ENCODE results near the gene UQCRC2.
"Not testable (repeated sequence)": the region's sequence is repeated elsewhere in the genome, so short reads cannot be mapped to it uniquely, and the experiment has no call there.

Gene UQCRC2

GRCh38 chr16:22022151-22022550 lies 69.0 kb downstream of the UQCRC2 start:
- H3K4me1 ChIP-seq (ENCODE audit: control insufficient read depth, insufficient read depth, low read length), result no peaks in the 10 kb centered on the region
- H3K4me3 ChIP-seq (ENCODE audit: low read length), result no peak overlapping the region
- H3K36me3 ChIP-seq (ENCODE audit: control insufficient read depth, insufficient read depth, low read length), result no peaks in the 10 kb centered on the region
- H3K27me3 ChIP-seq (ENCODE audit: control insufficient read depth, insufficient read depth, low read length), result no peaks in the 10 kb centered on the region
- no peak overlapping the region for H3K9ac ChIP-seq (ENCODE audit: low read length)
- H3K27ac ChIP-seq (ENCODE audit: low read depth, low read length), result no peak overlapping the region

GRCh38 chr16:22023505-22023904 lies 70.3 kb downstream of the UQCRC2 start:
- H3K4me3 ChIP-seq (ENCODE audit: low read length), result no peak overlapping the region
- H3K27ac ChIP-seq (ENCODE audit: low read depth, low read length), result no peak overlapping the region

GRCh38 chr16:22024785-22025184 lies 71.6 kb downstream of the UQCRC2 start:
- H3K27me3 ChIP-seq (ENCODE audit: control insufficient read depth, insufficient read depth, low read length); H3K4me3 ChIP-seq (ENCODE audit: low read length); H3K9ac ChIP-seq (ENCODE audit: low read length); H3K36me3 ChIP-seq (ENCODE audit: control insufficient read depth, insufficient read depth, low read length); H3K4me1 ChIP-seq (ENCODE audit: control insufficient read depth, insufficient read depth, low read length); H3K27ac ChIP-seq (ENCODE audit: low read depth, low read length): not testable (repeated sequence)

More at GRCh38 chr16:22023505-22023904, 70.3 kb downstream of the UQCRC2 start:
- no peaks in the 10 kb centered on the region for H3K4me1 ChIP-seq (ENCODE audit: control insufficient read depth, insufficient read depth, low read length)
- no peaks in the 10 kb centered on the region for H3K36me3 ChIP-seq (ENCODE audit: control insufficient read depth, insufficient read depth, low read length)
- H3K27me3 ChIP-seq (ENCODE audit: control insufficient read depth, insufficient read depth, low read length), result no peaks in the 10 kb centered on the region
- no peak overlapping the region for H3K9ac ChIP-seq (ENCODE audit: low read length)

- Histone ChIP-seq H3K9ac (ENCODE audit: low read length) (no peak overlapping the region), H3K4me1 (ENCODE audit: control insufficient read depth, insufficient read depth, low read length) (no peaks in the 10 kb centered on the region), H3K36me3 (ENCODE audit: control insufficient read depth, insufficient read depth, low read length) (no peaks in the 10 kb centered on the region), H3K27me3 (ENCODE audit: control insufficient read depth, insufficient read depth, low read length) (no peaks in the 10 kb centered on the region), H3K4me3 (ENCODE audit: low read length) (no peak overlapping the region), H3K27ac (ENCODE audit: low read depth, low read length) (no peak overlapping the region)
Measured at GRCh38 chr16:22027633-22028032, 74.5 kb downstream of the UQCRC2 start.

- H3K4me1 ChIP-seq (ENCODE audit: control insufficient read depth, insufficient read depth, low read length), result no peaks in the 10 kb centered on the region
- H3K27ac ChIP-seq (ENCODE audit: low read depth, low read length), result no peak overlapping the region
- H3K9ac ChIP-seq (ENCODE audit: low read length), result no peak overlapping the region
- no peak overlapping the region for H3K4me3 ChIP-seq (ENCODE audit: low read length)
- H3K27me3 ChIP-seq (ENCODE audit: control insufficient read depth, insufficient read depth, low read length), result no peaks in the 10 kb centered on the region
- H3K36me3 ChIP-seq (ENCODE audit: control insufficient read depth, insufficient read depth, low read length), result no peaks in the 10 kb centered on the region
Measured at GRCh38 chr16:22029632-22030031, 76.5 kb downstream of the UQCRC2 start.

- Histone ChIP-seq H3K27ac (ENCODE audit: low read depth, low read length) (no peak overlapping the region), H3K4me1 (ENCODE audit: control insufficient read depth, insufficient read depth, low read length) (no peaks in the 10 kb centered on the region), H3K27me3 (ENCODE audit: control insufficient read depth, insufficient read depth, low read length) (no peaks in the 10 kb centered on the region), H3K9ac (ENCODE audit: low read length) (no peak overlapping the region), H3K4me3 (ENCODE audit: low read length) (no peak overlapping the region), H3K36me3 (ENCODE audit: control insufficient read depth, insufficient read depth, low read length) (no peaks in the 10 kb centered on the region)
Measured at GRCh38 chr16:22030087-22030812, 77.1 kb downstream of the UQCRC2 start.

- Histone ChIP-seq H3K27ac (ENCODE audit: low read depth, low read length) (no peak overlapping the region), H3K27me3 (ENCODE audit: control insufficient read depth, insufficient read depth, low read length) (no peaks in the 10 kb centered on the region), H3K4me3 (ENCODE audit: low read length) (no peak overlapping the region), H3K4me1 (ENCODE audit: control insufficient read depth, insufficient read depth, low read length) (no peaks in the 10 kb centered on the region), H3K36me3 (ENCODE audit: control insufficient read depth, insufficient read depth, low read length) (no peaks in the 10 kb centered on the region), H3K9ac (ENCODE audit: low read length) (no peak overlapping the region)
Measured at GRCh38 chr16:22031483-22032083, 78.4 kb downstream of the UQCRC2 start.
